NCI-H2196 (cell line): ENCODE data around the gene PIEZO2.

Experiments
- DNase-seq: peaks from one replicate; lab custom pipeline; 2025; ENCODE audit not compliant: unreplicated experiment; lab: John Stamatoyannopoulos, UW

The PIEZO2 gene

DNA sequence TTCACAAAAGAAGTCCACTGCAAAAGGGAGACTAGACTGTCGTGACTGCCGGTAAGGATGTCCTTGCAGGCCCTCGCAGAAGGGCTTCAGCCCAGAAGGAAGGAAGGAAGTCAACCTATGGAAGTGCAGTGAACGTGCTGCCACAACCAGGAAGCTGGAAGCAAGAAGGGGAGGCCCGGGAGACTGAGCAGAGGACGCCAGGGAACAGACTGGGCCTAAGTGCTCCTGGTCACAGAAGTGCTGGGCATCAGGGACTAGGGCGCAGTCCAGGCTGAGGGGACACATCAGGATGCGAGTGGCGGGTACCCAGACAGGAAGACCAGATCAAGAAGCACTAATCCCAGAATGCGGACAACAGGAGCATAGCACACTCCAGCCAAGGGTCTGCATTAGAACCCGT is 78.8 kb downstream of the PIEZO2 start:
- no peak for DNase-seq

DNA sequence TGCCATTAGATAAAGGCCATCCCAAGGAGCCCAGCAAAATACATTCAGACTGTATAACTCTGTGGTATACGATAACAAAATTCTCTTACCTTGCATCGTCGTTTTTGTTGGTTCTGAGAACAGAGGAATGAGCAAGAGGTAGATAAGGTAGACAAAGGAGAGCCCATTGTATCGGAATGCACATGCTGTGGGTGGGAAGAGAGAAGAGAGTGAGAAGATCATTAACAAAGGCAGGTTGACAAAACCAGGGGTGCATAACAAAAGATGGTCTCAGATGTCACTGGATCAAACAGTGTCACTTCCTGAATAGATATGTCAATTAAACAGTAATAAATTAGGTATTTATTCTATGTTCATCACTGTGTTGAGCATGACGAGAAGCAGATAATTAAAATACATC is 83.3 kb downstream of the PIEZO2 start:
- no peak for DNase-seq

DNA sequence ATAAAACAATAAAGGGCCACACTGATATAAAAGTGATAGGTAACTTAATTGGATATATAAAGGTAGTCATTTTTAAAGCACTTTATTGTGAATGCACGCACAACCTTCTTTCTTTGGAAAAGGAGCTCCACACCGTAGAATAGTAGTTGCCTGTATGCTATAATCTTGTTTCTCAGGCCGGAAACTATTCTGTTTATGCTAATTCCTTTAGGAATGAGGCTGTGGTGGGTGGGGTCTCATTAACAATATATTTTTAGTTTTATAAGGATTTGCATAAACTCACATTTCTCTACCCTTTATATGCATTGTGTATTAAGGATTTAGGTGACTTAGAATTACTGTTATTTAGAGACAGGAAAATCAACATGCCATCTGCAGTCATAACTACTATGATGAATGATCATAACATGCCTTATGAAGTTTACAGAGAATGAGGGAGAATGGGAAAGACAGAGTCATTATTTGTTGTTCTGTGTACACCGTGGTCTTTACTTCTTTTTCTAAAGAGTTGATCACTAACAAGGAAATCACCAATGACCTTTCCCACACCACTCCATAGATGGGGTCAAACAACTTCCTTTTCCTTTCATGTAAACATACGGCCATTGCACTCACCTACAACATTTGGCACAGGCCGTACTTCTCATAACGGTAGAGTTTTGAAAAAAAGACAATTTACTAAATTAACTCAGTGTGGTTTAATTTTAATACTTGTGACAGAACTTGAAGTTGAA is 84.5 kb downstream of the PIEZO2 start:
- DNase-seq: no peak

DNA sequence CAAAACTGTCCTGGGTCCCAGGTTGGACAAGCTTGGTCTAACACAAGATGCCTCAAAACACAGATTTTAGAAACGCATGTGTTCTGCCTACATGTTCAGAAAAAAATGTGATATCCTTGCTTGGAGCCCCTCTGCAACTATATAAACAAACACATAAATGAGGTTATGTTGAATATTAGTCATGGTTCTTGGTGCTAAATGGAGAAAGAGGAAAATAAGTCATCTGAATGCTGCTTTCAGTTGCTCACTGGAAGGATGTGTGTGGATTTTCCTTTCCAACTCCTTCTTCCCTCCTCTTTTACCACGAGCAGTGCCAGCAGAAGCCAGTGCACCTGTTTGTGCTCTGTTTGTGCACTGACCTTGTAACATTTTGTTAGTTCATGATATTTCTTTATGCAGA is 85.3 kb downstream of the PIEZO2 start:
- DNase-seq: no peak

DNA sequence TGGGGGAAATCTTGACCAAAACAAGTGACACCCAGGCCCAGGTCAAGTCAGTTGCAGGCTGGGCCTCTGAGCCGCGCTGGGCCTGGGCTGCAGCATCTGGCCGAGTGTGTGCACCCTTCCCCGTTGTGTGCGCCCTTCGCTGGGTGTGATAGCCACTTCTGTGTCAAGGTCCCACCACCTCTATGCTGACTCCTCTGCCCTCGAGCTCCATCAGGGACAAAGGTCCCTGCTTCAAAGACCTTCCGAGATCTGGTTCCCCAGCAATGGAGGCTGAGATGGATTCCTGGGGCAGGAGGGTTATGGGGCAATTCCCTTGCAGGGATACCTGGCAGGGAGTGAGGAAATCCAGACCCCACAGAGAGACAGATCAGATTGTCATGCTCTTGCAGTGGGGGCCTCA is 93.6 kb downstream of the PIEZO2 start:
- no peak for DNase-seq

DNA sequence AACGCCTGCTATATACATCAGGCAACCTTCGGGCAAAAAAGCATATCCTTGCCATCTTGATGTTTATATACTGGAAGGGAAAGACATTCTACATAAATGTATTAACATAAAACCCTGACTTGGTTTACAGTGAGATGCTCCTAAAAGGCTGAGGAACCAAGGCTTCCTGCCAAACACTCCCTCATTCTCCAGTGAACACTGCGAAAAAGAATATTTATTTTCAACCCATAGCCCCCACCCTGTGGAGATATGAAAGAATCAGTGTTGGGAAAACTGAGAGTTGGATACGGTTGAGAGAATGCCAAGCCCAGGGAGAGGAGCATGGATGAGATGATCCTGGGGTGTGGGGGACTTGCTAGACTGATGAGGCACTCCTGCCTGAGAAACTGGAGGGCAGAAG is 94.9 kb downstream of the PIEZO2 start:
- no peak for DNase-seq

DNA sequence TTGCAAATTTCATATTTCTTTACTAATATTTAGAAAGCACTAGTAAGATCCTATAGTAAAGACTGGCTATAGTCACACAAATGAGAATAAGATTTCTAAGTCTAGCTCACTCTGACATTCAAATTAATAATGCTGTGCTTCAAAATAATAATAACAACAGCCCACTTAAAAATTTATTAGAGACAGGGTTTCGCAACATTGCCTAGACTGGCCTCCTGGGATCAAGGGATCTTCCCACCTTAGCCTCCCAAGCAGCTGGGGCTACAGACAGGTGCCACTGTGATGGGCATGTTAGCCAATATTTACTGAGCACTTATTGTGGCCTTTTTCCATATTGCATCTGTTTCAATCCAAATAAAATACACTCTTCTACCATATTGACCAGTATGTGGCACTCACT is 96.1 kb downstream of the PIEZO2 start:
- DNase-seq: no peak

DNA sequence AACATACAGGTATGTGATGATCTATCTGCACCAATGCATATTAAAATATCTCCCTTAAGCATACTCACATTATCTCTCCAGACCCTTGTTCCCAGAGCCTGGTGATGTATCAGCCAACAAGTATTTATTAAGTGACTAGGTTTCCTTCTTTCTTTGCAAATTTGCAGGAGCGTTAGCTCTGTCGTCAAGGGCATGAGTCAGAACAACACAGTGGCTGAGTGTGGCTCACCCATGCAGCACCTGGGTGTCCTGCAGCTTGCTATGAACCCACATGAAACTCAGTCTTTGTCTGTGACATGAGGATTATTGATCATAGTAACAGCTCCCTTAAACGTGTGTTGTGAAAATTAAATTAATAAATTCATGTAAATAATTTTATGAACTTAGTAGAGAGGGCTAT is 96.6 kb downstream of the PIEZO2 start:
- no peak for DNase-seq

DNA sequence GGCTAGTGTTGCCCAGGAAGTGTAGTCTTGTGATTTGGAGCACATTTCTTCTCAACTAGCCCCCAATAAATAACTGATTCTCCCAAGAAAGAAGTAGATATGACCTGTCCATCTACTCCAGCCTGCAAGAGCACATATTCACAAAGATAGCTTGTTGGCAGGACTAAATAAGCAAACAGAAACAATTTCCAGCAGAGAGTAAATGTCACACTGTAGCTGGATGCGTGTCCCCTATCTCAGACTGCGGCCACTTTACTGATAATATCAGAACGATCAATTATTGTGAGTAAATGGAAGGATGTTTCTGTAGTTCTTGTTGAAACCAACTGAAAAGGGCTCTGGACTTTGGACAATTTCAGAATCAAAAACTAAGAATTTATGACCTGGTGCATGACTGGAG is 97.9 kb downstream of the PIEZO2 start:
- DNase-seq: no peak

DNA sequence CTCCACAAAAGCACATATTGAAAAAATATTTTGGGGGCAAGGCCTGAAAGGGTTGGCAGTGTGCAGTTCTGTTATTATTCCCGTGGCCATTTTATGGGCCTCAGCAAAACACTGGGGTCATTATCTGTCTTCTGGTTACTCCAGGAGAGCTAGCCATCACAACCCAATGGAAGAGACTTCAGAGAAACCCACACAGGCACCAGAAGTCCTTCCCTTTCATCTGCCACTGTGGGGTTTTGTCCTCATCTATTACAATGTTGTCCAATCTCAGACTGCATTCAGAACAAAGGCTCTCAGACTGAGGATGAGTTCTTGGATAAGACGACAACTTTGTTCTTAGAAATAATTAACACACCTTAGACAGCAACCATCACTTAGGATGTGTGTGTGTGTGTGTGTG is 98.4 kb downstream of the PIEZO2 start:
- no peak for DNase-seq

DNA sequence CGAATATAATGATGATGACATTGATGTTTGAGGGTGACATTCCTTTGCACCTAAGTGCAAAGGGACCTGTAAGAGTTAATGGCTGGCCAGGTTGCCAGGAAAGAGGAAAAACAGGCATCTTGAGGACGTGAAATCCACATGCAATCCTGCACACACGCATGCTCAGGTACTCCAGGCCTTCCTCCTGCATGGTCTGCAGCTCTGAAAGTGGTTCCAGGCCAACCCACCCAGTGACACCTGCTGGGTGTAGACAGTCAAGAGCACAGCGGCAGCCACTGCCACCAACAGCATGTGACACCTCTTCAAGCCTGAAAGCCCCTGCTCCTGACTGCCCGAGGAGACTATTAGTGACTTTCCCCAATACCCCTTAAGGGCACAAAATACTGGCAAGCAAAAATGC is 101.6 kb downstream of the PIEZO2 start:
- DNase-seq: no peak

DNA sequence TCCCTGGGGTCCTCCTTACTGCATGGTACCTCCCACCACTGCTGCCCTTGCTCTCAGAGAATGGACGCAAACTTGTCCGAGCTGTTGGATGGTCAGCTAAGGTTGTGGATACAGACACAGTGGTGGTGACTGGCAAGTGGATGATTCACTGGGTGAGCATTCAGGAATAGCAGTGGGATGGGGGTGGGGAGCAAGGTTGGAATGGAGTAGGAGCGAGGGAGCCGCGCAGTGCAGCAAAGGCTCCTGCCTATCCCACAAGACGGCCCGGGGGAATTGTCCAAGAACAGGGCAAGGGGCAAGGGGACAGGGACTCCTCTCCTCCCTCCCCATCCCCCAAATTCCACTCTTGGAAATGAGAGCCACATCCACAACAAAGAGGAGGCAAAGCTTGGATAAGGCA is 102.2 kb downstream of the PIEZO2 start:
- no peak for DNase-seq

DNA sequence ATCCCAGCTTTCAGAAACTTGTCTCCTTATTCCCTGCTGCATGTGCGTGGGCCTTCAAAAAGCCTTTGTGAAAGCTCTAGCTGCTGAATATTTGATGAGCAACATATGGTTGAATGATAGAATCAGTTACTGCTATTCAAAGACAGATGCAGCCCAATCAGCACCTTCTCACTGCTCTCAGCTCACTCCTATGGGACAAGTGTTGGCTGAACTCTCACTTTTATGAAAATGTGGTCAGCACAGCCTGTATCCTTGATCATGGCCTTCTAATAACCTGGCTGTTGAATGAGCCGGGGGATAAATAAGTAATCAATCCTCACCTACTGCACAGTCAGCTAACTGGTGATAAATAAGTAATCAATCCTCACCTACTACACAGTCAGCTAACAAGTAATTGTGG is 103.2 kb downstream of the PIEZO2 start:
- DNase-seq: no peak

DNA sequence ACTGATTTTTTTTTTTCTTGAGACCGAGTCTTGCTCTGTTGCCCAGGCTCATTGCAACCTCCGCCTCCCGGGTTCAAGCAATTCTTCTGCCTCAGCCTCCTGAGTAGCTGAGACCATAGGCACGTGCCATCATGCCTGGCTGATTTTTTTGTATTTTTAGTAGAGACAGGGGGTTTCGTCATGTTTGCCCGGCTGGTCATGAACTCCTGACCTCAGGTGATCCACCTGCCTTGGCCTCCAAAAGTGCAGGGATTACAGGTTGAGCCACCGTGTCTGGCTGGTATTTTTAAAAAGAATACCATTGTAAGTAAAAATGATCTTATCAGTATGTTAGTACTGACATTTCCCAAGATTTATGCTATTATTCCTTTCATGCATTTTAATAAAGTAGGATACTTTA is 105.7 kb downstream of the PIEZO2 start:
- DNase-seq: no peak

DNA sequence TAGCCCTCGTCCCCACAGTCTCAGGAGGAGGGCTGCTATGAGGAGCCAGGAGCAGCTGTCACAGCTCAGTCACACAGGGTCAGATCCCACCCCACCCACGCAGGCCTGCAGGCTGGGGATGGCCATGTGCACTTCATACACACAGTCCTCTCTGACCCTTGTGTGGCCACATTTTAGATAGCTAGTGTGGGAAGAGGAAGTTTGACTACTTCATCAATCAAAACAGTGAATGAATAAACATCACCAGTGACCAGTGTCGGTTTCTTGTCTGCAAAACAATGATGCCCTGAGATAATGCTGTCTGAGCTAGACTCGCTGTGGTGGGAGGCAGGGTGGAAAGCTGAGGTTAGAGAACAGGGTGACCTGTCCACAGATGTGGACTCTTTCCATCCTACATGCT is 107.1 kb downstream of the PIEZO2 start:
- DNase-seq: no peak

DNA sequence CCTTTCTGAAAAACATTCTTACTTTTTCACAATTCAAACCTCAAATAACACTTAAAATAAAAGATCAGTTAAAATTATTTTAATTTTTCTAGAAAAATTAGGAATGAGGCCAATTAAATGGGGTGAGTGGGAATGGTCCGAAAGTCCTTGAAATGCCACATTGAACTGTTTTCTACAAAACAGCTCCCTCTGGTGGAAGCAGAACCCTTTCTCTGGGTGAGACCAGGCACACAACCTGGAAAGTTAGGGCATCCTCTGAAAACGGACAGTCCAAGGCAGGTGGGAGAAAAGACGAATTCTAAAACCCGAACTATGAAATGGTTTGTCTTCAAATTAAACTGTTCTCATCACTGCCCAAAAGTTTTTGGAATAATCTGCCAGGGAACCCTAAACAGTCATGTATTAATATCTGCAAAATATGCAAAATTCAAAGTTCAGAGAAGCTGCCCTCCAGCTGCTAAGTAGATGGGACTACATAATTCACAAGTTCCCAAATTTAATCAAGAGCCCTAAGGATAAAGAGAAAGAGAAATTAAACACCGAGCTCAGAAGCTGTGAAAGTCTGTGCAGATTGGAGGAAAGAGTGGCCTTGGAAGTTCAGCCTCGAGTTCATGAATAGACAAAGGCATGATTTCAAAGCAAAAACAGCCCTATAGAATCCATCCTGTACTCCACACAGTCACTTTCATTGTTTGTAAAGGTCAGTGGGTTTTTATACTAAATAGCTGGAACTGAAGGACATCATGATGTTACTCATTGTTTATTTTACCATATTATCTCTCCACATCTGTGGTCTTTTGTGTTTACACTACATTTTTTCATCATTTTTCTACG is 108.3 kb downstream of the PIEZO2 start:
- DNase-seq: peak; percentile 74

DNA sequence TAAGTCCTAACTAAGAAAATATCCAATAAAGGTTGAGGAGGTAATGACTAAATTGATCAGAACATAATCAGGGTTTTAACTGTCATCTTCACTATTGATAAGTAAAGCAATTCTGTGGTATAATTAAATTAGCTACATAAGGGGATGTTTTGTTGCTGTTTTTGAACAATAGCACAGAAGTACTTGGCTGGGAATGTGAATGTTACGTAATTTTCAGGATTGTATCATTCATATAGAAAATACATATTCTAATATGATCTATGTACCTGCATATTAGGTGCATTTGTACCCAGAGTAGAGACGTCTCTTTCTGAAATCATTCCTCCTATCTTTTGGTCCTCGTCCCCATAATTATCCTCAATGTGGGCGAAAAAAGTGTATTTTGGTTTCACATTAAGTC is 109.0 kb downstream of the PIEZO2 start:
- DNase-seq: no peak

DNA sequence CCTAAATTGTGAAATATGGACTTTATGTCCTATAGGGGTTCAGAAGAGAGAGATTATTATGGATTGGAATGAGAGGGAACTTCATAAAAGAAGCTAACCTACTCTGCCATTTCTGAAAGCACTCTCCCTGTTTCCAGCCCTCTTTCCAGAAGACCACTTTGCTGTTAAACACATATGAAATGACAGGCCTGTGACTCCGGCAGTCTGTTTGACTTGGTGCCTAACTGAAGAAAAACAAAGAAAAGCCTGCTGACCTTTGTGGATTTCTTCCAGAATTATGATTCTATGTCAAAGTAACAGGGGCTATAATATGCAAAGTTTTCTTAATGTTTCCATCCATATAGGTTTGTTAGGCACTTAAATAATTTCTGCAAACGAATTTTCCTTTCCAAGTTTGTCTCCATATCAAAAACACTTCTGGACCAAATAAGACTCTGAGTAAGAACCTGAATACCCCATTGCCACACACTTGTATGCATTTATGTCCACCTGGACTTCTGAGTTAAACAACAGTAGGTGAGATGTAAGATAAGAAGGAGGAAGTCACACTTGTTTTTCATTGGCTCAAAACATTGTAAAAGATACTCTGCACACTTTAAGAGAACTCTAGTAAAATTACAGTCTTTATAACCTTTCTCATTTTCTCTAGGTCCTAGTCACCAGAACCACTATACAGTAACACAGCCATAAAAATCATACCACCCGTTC is 111.7 kb downstream of the PIEZO2 start:
- DNase-seq: peak; percentile 18

DNA sequence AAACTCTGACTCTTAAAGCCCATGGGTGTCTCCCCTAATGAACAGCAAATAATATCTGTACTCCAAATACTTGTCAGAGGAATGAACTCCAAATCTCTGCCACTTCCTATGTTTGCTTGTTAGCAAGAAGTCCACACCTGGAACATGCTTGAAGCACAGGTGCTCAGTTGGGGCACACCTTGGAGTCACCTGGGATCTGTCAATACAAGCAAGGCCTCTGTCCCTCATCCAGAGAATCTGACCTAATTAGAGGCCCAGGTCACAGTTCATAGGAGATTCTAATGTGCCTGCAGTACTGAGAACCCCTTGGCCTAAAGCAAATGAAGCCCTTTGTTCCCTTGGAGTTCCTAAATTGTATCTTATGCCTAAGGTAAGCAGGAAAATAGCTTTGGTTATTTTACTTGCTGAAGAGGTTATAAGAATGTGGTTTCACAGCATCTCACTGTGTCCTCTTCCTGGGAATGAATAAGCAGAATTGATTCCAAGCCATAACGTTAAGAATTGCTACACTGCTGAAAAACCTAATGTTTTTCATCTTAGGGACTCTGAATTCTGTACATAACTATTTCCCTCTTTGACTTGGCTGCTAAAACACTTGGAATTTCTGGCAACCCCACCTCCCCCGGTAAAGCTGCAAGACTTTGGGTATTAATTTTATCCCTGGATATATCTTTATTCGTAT is 113.4 kb downstream of the PIEZO2 start:
- DNase-seq: no peak

DNA sequence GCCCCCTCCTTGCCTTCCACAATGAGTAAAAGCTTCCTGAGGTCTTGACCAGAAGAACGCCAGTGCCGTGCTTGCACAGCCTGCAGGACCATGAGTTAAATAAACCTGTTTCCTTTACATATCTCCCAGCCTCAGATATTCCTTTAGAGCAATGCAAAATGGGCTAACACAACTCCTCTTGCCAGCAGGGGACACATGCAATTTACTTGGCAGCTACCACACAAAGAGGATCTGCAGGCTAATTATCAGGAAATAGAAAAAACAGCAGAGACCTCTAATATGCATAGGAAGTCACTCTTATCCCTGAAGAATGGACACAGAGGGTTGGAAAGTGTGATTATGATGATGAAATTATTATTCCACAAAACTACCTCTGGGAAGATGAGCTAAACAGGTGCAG is 114.0 kb downstream of the PIEZO2 start:
- DNase-seq: no peak

DNA sequence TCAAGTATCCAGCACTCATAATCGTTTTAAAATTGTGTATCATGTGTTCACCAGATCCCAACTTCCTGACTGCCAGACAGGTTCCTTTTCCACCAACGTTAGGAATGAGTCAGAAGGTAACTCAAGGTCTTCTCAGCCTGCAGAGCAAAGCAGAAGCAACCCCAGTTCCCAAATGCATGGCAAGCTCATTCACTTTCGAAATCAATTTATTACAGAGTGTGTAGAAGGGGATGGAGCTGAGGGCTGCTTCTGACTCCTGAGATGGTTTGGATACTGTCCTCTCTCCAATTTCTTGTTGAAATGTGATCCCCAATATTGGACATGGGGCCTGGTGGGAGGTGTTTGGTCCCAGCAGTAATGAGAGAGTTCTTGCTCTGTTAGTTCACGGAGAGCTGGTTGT is 114.5 kb downstream of the PIEZO2 start:
- no peak for DNase-seq
